Measurements from ENCODE around the gene EML4.
"Not testable (repeated sequence)": the region's sequence is repeated elsewhere in the genome, so short reads cannot be mapped to it uniquely, and the experiment has no call there.

Gene EML4

GRCh38 chr2:42342795-42343241, 173.7 kb downstream of the EML4 start:
- Histone ChIP-seq H3K27me3 (ENCODE audit: insufficient read depth, low read length, poor library complexity, severe bottlenecking) (no peaks in the 10 kb centered on the region), H3K4me2 (ENCODE audit: low read depth, low read length, poor library complexity, severe bottlenecking) (no peak overlapping the region), H3K9me2 (replicated peaks; ENCODE audit: low read depth, low read length) (no peaks in the 10 kb centered on the region), H2AFZ (ENCODE audit: low read length) (no peak overlapping the region), H3K4me3 (ENCODE audit: low read length, poor library complexity, severe bottlenecking) (no peak overlapping the region), H3K9ac (ENCODE audit: low read depth, low read length, poor library complexity, severe bottlenecking) (no peak overlapping the region), H3K36me3 (ENCODE audit: insufficient read depth, low read length) (peaks cover 21% of the 10 kb centered on the region; the same call in 1 of the 2 replicates), H3K4me1 (ENCODE audit: insufficient read depth, low read length, poor library complexity, severe bottlenecking) (no peaks in the 10 kb centered on the region), H3F3A (ENCODE audit: low read depth) (no peaks in the 10 kb centered on the region), H3K9me3 (ENCODE audit: insufficient read depth, low read depth, low read length) (no peaks in the 10 kb centered on the region), H4K20me1 (ENCODE audit: insufficient read depth, low read length, poor library complexity, severe bottlenecking) (no peaks in the 10 kb centered on the region), H3K79me2 (ENCODE audit: insufficient read depth, low read length) (no peaks in the 10 kb centered on the region; the same call in 1 of the 2 replicates)
- no peak for TF ChIP-seq EZH2phosphoT487 (IDR thresholded peaks at IDR 0.05; ENCODE audit: borderline replicate concordance)
- TF ChIP-seq CTCF (conservative IDR thresholded peaks at IDR 0.05; ENCODE audit: low read length): no peak

GRCh38 chr2:42345986-42346385, 176.8 kb downstream of the EML4 start:
- no peak overlapping the region for H3K9ac ChIP-seq (ENCODE audit: low read depth, low read length, poor library complexity, severe bottlenecking)
- peaks cover 46% of the 10 kb centered on the region; the same call in 1 of the 2 replicates for H3K36me3 ChIP-seq (ENCODE audit: insufficient read depth, low read length)
- TF ChIP-seq CTCF (conservative IDR thresholded peaks at IDR 0.05; ENCODE audit: low read length) (no peak), EZH2phosphoT487 (IDR thresholded peaks at IDR 0.05; ENCODE audit: borderline replicate concordance) (no peak)

DNA sequence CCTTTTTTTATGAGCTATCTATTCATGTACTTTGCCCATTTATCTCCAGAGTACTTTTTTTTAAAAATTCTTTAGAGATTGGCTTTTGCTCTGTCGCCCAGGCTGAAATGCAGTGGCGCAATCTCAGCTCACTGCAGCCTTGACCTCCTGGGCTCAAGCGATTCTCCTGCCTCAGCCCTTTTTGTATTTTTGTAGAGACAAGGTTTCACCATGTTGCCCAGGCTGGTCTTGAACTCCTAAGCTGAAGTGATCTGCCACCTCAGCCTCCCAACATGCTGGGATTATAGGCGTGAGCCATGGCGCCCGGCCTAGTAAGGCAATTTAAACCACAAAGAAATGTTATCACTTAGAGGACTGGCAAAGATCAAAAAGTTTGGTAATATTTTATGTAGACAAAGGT, 177.7 kb downstream of the EML4 start:
- H3K27me3 ChIP-seq (ENCODE audit: insufficient read depth, low read length, poor library complexity, severe bottlenecking); H3F3A ChIP-seq (ENCODE audit: low read depth); H3K9me3 ChIP-seq (ENCODE audit: insufficient read depth, low read depth, low read length); H4K20me1 ChIP-seq (ENCODE audit: insufficient read depth, low read length, poor library complexity, severe bottlenecking); H3K4me1 ChIP-seq (ENCODE audit: insufficient read depth, low read length, poor library complexity, severe bottlenecking); H2AFZ ChIP-seq (ENCODE audit: low read length); H3K9me2 ChIP-seq (replicated peaks; ENCODE audit: low read depth, low read length); H3K79me2 ChIP-seq (ENCODE audit: insufficient read depth, low read length); H3K4me2 ChIP-seq (ENCODE audit: low read depth, low read length, poor library complexity, severe bottlenecking); H3K4me3 ChIP-seq (ENCODE audit: low read length, poor library complexity, severe bottlenecking); H3K9ac ChIP-seq (ENCODE audit: low read depth, low read length, poor library complexity, severe bottlenecking): not testable (repeated sequence)
- peaks cover 53% of the 10 kb centered on the region; the same call in 1 of the 2 replicates for H3K36me3 ChIP-seq (ENCODE audit: insufficient read depth, low read length)

More at GRCh38 chr2:42345986-42346385, 176.8 kb downstream of the EML4 start:
- Histone ChIP-seq H3K9me3 (ENCODE audit: insufficient read depth, low read depth, low read length) (no peaks in the 10 kb centered on the region), H3K4me1 (ENCODE audit: insufficient read depth, low read length, poor library complexity, severe bottlenecking) (no peaks in the 10 kb centered on the region), H3K9me2 (replicated peaks; ENCODE audit: low read depth, low read length) (no peaks in the 10 kb centered on the region), H3K79me2 (ENCODE audit: insufficient read depth, low read length) (peaks cover 8% of the 10 kb centered on the region; the same call in 1 of the 2 replicates), H3F3A (ENCODE audit: low read depth) (no peaks in the 10 kb centered on the region), H3K4me3 (ENCODE audit: low read length, poor library complexity, severe bottlenecking) (no peak overlapping the region), H3K4me2 (ENCODE audit: low read depth, low read length, poor library complexity, severe bottlenecking) (no peak overlapping the region), H3K27me3 (ENCODE audit: insufficient read depth, low read length, poor library complexity, severe bottlenecking) (no peaks in the 10 kb centered on the region), H2AFZ (ENCODE audit: low read length) (no peak overlapping the region), H4K20me1 (ENCODE audit: insufficient read depth, low read length, poor library complexity, severe bottlenecking) (no peaks in the 10 kb centered on the region)

DNA sequence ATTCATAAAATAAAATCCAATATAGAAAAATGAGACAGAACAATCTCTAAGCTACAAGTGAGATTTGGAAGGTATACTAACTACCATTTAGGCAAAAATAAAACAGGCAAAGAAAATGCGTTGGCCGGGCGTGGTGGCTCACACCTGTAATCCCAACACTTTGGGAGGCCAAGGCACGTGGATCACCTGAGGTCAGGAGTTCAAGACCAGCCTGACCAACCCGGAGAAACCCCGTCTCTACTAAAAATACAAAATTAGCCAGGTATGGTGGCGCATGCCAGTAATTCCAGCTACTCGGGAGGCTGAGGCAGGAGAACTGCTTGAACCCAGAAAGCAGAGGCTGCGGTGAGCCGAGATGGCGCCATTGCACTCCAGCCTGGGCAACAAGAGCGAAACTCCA, 178.4 kb downstream of the EML4 start:
- H3F3A ChIP-seq (ENCODE audit: low read depth); H3K4me1 ChIP-seq (ENCODE audit: insufficient read depth, low read length, poor library complexity, severe bottlenecking); H3K9me2 ChIP-seq (replicated peaks; ENCODE audit: low read depth, low read length); H3K4me2 ChIP-seq (ENCODE audit: low read depth, low read length, poor library complexity, severe bottlenecking); H2AFZ ChIP-seq (ENCODE audit: low read length); H3K27me3 ChIP-seq (ENCODE audit: insufficient read depth, low read length, poor library complexity, severe bottlenecking); H3K9me3 ChIP-seq (ENCODE audit: insufficient read depth, low read depth, low read length); H4K20me1 ChIP-seq (ENCODE audit: insufficient read depth, low read length, poor library complexity, severe bottlenecking); H3K9ac ChIP-seq (ENCODE audit: low read depth, low read length, poor library complexity, severe bottlenecking); H3K4me3 ChIP-seq (ENCODE audit: low read length, poor library complexity, severe bottlenecking): not testable (repeated sequence)
- peaks cover 60% of the 10 kb centered on the region; the same call in 1 of the 2 replicates for H3K36me3 ChIP-seq (ENCODE audit: insufficient read depth, low read length)
- H3K79me2 ChIP-seq (ENCODE audit: insufficient read depth, low read length): peaks cover 11% of the 10 kb centered on the region; the same call in 1 of the 2 replicates
